NCI-H526 (cell line): Measurements from ENCODE around the gene M1AP.

Source experiments
- DNase-seq, 2 experiments: peaks; one replicate each; lab custom pipeline; 2025; lab: John Stamatoyannopoulos, UW

The M1AP gene

GRCh38 chr2:74525717-74526648 is 122.1 kb downstream of the M1AP start, which contains the start of gene DQX1:
TSS of gene DQX1 (minus strand) at chr2:74526231. CDS start at chr2:74525729, 502 bp downstream.
- peak; percentile 37 to 53 for DNase-seq

- no peak for DNase-seq
Measured at GRCh38 chr2:74524955-74525716, 123.0 kb downstream of the M1AP start.

- no peak for DNase-seq
Measured at GRCh38 chr2:74524005-74524404, 124.1 kb downstream of the M1AP start.

GRCh38 chr2:74522516-74522915 is 125.6 kb downstream of the M1AP start:
- no peak for DNase-seq

GRCh38 chr2:74516650-74517049 is 131.5 kb downstream of the M1AP start:
- no peak for DNase-seq

GRCh38 chr2:74515981-74516633 is 132.0 kb downstream of the M1AP start:
- DNase-seq = peak; percentile 52 to 71

- no peak for DNase-seq
Measured at GRCh38 chr2:74515271-74515980, 132.7 kb downstream of the M1AP start.

GRCh38 chr2:74514368-74515270 is 133.5 kb downstream of the M1AP start, which contains the start of gene TLX2:
TSS of gene TLX2 (plus strand) at chr2:74514450. CDS start at chr2:74514807, 357 bp downstream.
- DNase-seq = peak in 1 of 2 experiments; percentile 63

- peak in 1 of 2 experiments; percentile 65 for DNase-seq
Measured at GRCh38 chr2:74513605-74514367, 134.3 kb downstream of the M1AP start.

- DNase-seq = no peak
Measured at GRCh38 chr2:74512744-74513604, 135.2 kb downstream of the M1AP start.

- DNase-seq = no peak
Measured at GRCh38 chr2:74511104-74511989, 136.8 kb downstream of the M1AP start.

GRCh38 chr2:74510272-74510671 is 137.9 kb downstream of the M1AP start:
- no peak for DNase-seq

- peak; percentile 17 to 57 for DNase-seq
Measured at GRCh38 chr2:74507926-74508520, 140.1 kb downstream of the M1AP start.
